ENCODE measurements around the gene PRDX2.
A peak's percentile ranks its signal among the peaks of the same experiment; 100 is the strongest.

- TF ChIP-seq, protein P1, sequence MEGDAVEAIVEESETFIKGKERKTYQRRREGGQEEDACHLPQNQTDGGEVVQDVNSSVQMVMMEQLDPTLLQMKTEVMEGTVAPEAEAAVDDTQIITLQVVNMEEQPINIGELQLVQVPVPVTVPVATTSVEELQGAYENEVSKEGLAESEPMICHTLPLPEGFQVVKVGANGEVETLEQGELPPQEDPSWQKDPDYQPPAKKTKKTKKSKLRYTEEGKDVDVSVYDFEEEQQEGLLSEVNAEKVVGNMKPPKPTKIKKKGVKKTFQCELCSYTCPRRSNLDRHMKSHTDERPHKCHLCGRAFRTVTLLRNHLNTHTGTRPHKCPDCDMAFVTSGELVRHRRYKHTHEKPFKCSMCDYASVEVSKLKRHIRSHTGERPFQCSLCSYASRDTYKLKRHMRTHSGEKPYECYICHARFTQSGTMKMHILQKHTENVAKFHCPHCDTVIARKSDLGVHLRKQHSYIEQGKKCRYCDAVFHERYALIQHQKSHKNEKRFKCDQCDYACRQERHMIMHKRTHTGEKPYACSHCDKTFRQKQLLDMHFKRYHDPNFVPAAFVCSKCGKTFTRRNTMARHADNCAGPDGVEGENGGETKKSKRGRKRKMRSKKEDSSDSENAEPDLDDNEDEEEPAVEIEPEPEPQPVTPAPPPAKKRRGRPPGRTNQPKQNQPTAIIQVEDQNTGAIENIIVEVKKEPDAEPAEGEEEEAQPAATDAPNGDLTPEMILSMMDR (IDR thresholded peaks at IDR 0.05): peak; percentile 55 to 96 (median 79)
- peak in 1 of 2 donors; percentile 8 for TF ChIP-seq POLR2A (IDR thresholded peaks at IDR 0.05)
These were observed 43.9 kb downstream of the PRDX2 start for GRCh38 chr19:12757544-12758274.

Data from thyroid gland (tissue), 4 donors.